DND-41 (cell line): ENCODE results near the gene PTGFRN.

Experiments used
- ATAC-seq: fragments of 200-7000 bp; cut with Tn5 transposase; 3 replicates; pipeline ENCODE4 v1.9.1; 2021; ENCODE audit warnings: low read depth; ENCODE audit not compliant: insufficient read depth
- DNase-seq: peaks from one replicate; pipeline ENCODE4 v3.0.0-alpha.2; 2020
- H2AFZ ChIP-seq: 2 replicates; pipeline ENCODE4 v1.6.0; 2012; ENCODE audit warnings: low read depth, low read length
- H3K27ac ChIP-seq: 2 replicates; pipeline ENCODE4 v1.5.1; 2012; ENCODE audit warnings: low read length, inconsistent platforms
- H3K27me3 ChIP-seq: fragments of 200-600 bp; sonication (generic); 2 replicates; pipeline ENCODE4 v1.6.0; 2012; ENCODE audit warnings: low read length, mild to moderate bottlenecking, inconsistent platforms; ENCODE audit not compliant: insufficient read depth, poor library complexity
- H3K36me3 ChIP-seq: 2 replicates; pipeline ENCODE4 v1.5.1; 2012; ENCODE audit warnings: low read length, inconsistent platforms; ENCODE audit not compliant: insufficient read depth
- H3K4me1 ChIP-seq: 2 replicates; pipeline ENCODE4 v1.5.1; 2012; ENCODE audit warnings: mild to moderate bottlenecking, low read length; ENCODE audit not compliant: insufficient read depth
- H3K4me2 ChIP-seq: 2 replicates; pipeline ENCODE4 v1.6.0; 2012; ENCODE audit warnings: mild to moderate bottlenecking, moderate library complexity, low read length, inconsistent platforms; ENCODE audit not compliant: insufficient read depth
- H3K4me3 ChIP-seq, 2 experiments: fragments of 200-600 bp in 1 of 2; shearing (Covaris generic) in 1 of 2; 2 replicates each; pipeline ENCODE4 v1.5.1; 2012 to 2016; ENCODE audit warnings: inconsistent platforms in 2 of 2, low read length in 2 of 2, mild to moderate bottlenecking in 2 of 2, low read depth in 1 of 2, moderate library complexity in 1 of 2
- H3K79me2 ChIP-seq: 2 replicates; pipeline ENCODE4 v1.6.0; 2012; ENCODE audit warnings: low read length, inconsistent platforms; ENCODE audit not compliant: insufficient read depth
- H3K9ac ChIP-seq: 2 replicates; pipeline ENCODE4 v1.6.0; 2012; ENCODE audit warnings: low read depth, mild to moderate bottlenecking, inconsistent platforms, low read length, moderate library complexity
- H3K9me3 ChIP-seq: 2 replicates; pipeline ENCODE4 v1.5.1; 2012; ENCODE audit warnings: low read length, moderate library complexity, mild to moderate bottlenecking, inconsistent platforms; ENCODE audit not compliant: insufficient read depth, severe bottlenecking
- H4K20me1 ChIP-seq: 2 replicates; pipeline ENCODE4 v1.6.0; 2012; ENCODE audit warnings: low read length; ENCODE audit not compliant: insufficient read depth
- EZH2 ChIP-seq: IDR thresholded peaks from 3 replicates; pipeline ENCODE4 v1.6.1; 2012; ENCODE audit warnings: borderline replicate concordance, low read depth, mild to moderate bottlenecking, moderate library complexity, low read length, inconsistent platforms; ENCODE audit not compliant: severe bottlenecking
- TF ChIP-seq, protein P1 (sequence below): IDR thresholded peaks from 2 replicates; pipeline ENCODE4 v1.5.1; 2012; ENCODE audit warnings: borderline replicate concordance, low read length, moderate library complexity, mild to moderate bottlenecking; ENCODE audit not compliant: poor library complexity, severe bottlenecking; ENCODE audit errors: extremely low read depth

Gene PTGFRN

DNA sequence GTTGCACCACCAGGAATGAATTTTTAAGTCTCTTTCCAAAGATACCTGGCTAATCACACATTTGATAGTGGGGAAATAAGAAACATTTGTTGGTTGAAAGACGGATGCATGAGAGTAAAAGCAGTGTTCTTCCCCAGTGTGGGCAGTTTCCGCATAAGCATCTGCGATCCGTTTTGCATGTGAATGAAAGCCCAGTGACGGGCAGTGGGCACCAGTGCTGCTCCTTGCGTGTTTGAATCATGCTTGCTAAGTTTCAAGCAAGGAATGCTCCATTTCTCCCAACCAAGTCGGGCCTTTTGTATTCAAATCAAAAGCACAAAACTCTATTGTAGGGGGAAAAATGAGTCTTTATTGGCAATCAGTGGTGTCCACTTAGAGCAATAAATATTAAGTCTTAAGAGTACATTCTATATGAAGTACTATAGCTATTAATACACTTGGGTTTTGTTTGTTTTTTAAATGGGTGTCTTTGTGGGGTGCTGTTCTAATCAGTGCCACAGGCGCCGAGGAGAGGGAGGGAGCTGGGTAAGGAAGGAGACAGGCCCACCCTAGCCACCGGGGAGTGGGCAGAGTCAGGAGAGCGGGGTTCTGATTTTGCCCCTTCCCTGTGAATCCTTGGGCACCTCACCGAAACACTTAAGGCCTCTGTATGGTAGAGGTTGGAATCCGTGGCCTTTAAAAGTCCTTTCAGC lies 750 bp upstream of the PTGFRN start:
- TF ChIP-seq EZH2, result no peak
- TF ChIP-seq, protein P1, sequence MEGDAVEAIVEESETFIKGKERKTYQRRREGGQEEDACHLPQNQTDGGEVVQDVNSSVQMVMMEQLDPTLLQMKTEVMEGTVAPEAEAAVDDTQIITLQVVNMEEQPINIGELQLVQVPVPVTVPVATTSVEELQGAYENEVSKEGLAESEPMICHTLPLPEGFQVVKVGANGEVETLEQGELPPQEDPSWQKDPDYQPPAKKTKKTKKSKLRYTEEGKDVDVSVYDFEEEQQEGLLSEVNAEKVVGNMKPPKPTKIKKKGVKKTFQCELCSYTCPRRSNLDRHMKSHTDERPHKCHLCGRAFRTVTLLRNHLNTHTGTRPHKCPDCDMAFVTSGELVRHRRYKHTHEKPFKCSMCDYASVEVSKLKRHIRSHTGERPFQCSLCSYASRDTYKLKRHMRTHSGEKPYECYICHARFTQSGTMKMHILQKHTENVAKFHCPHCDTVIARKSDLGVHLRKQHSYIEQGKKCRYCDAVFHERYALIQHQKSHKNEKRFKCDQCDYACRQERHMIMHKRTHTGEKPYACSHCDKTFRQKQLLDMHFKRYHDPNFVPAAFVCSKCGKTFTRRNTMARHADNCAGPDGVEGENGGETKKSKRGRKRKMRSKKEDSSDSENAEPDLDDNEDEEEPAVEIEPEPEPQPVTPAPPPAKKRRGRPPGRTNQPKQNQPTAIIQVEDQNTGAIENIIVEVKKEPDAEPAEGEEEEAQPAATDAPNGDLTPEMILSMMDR, result no peak
- Histone ChIP-seq H4K20me1 (no peaks in the 10 kb centered on the region), H3K4me3 (no peak overlapping the region), H3K36me3 (no peaks in the 10 kb centered on the region), H3K9me3 (no peaks in the 10 kb centered on the region), H3K4me2 (no peak overlapping the region), H3K9ac (no peak overlapping the region), H3K27ac (no peak overlapping the region), H3K4me1 (no peaks in the 10 kb centered on the region), H3K79me2 (no peaks in the 10 kb centered on the region), H2AFZ (no peak overlapping the region), H3K27me3 (no peaks in the 10 kb centered on the region)
- DNase-seq, result no peak
- no peak for ATAC-seq

DNA sequence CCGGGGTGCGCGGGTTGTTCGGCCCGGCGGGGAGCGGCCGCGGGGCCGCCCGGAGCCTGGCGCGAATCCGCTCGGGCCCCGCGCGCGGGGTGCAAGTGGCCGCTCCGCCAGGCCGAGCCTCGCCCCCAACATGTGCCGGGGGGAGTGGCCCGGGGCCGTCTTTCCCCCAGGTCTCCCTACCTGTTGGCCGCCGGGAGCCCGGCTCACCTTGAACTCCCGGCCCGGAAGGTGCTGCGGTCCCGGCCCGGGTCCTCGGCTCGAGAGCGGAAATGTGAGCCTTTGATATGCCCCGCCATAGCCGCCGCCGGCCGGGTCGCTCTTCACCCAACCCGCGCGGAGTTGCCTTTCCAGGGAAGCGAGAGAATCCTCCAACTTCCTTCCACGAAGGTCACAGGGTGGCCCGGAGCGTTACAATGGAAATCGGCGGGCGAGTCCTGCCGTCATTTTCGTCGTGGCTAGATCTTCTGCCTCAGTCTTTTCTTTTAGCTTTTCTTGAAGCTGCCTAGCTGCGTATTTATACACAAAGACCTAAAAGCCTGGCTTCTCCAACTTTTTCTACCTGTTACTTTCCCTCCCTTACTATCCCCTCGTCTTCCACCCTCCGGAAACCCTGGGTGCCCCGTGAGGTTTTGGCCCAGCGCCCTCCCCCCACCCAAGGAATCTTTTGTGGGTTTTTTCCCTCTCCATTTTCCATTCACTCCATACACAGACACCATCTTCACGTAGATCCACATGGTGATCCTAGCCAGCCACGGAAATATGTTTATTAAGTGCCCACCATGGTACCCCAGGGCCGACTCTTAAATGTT lies 867 bp downstream of the PTGFRN start:
- Histone ChIP-seq H3K4me1 (peaks cover 4% of the 10 kb centered on the region; the same call in 1 of the 2 replicates), H3K27ac (no peak overlapping the region), H3K79me2 (no peaks in the 10 kb centered on the region)

DNA sequence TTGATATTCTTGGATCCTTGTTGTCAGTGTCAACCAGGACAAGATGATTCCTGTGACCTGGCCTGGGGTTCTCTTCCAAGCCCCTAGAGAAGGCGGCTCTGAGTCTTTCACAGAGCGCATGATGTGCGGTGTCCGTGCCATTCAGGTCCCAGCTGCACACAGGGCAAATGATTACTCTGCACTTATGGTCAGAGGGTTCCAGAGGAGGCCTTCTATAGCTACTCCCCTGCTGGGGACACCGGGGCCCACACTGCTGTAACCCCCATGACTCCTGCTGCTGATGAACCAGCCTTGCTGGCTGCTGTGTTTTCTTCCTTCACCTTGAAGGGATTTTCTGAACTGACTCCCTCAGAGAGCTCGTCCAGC lies 1.5 kb downstream of the PTGFRN start:
- H3K79me2 ChIP-seq, result no peaks in the 10 kb centered on the region

More for the DNA sequence above, 867 bp downstream of the PTGFRN start:
- H2AFZ ChIP-seq, result no peak overlapping the region
- ATAC-seq (no peak), DNase-seq (no peak)
- TF ChIP-seq EZH2, result no peak
- TF ChIP-seq, protein P1, result no peak
- no peak overlapping the region for H3K4me3 ChIP-seq
- H3K36me3 ChIP-seq, result no peaks in the 10 kb centered on the region
- no peak overlapping the region for H3K4me2 ChIP-seq
- no peaks in the 10 kb centered on the region for H4K20me1 ChIP-seq
- H3K9ac ChIP-seq, result no peak overlapping the region
- no peaks in the 10 kb centered on the region for H3K9me3 ChIP-seq
- no peaks in the 10 kb centered on the region for H3K27me3 ChIP-seq

More for the DNA sequence above, 1.5 kb downstream of the PTGFRN start:
- no peak for DNase-seq
- no peak for ATAC-seq
- no peaks in the 10 kb centered on the region for H3K36me3 ChIP-seq
- no peaks in the 10 kb centered on the region for H4K20me1 ChIP-seq
- no peak overlapping the region for H3K27ac ChIP-seq
- no peak overlapping the region for H3K4me2 ChIP-seq
- no peak overlapping the region for H2AFZ ChIP-seq
- TF ChIP-seq, protein P1, result no peak
- no peak for TF ChIP-seq EZH2
- no peaks in the 10 kb centered on the region for H3K9me3 ChIP-seq
- H3K4me1 ChIP-seq, result peaks cover 4% of the 10 kb centered on the region; the same call in 1 of the 2 replicates
- H3K4me3 ChIP-seq, result no peak overlapping the region
- H3K9ac ChIP-seq, result no peak overlapping the region
- H3K27me3 ChIP-seq, result no peaks in the 10 kb centered on the region
